HepG2 (cell line): ENCODE measurements around the gene MYORG. TPM values are rescaled to one million over a fixed set of nuclear protein-coding genes. Genes with fewer than 3 reads are reported as not detected.

Experiments
- ATAC-seq: fragments of 200-7000 bp; cut with Tn5 transposase; 3 replicates; pipeline ENCODE4 v1.9.1; 2020; ENCODE audit warnings: mild to moderate bottlenecking, moderate library complexity
- BruUV-seq: library from RNA; stranded (reverse); fragments of 400-500 nt; replicated peaks from 2 replicates; lab custom pipeline; 2021; lab: Mats Ljungman, UMichigan
- CTCF ChIA-PET: fragments of 300-600 bp; formaldehyde crosslinking; extraction: SDS; loops from one replicate; lab custom pipeline; 2021; ENCODE audit warnings: low total read pairs, inconsistent platforms, low intra/inter-chr PET ratio; lab: Yijun Ruan, JAX
- POLR2A ChIA-PET: fragments of 350-600 bp; sonication (Branson Sonifier 250); formaldehyde crosslinking; loops from one replicate; lab custom pipeline; 2020; ENCODE audit warnings: antibody characterized with exemption, inconsistent platforms; lab: Yijun Ruan, JAX
- DNase-seq: peaks from one replicate; pipeline ENCODE4 v3.0.0-alpha.2; 2015; ENCODE audit warnings: low spot score
- FAIRE-seq: peaks from 3 replicates; lab custom pipeline; 2011; peaks lifted over from hg19 to GRCh38; lab: Jason Lieb, UNC
- H2AFZ ChIP-seq: one replicate; pipeline ENCODE4 v1.6.1; 2011; ENCODE audit warnings: low read length, inconsistent platforms
- H3K27ac ChIP-seq: fragments of 300-600 bp; 3 replicates; pipeline ENCODE4 v1.8.0; 2011; ENCODE audit warnings: mixed run types, mild to moderate bottlenecking, mixed read lengths, low read length, inconsistent platforms; ENCODE audit not compliant: insufficient read depth; ENCODE audit errors: extremely low read length
- H3K27me3 ChIP-seq, 2 experiments: fragments of 200-600 bp in 1 of 2; 2 replicates in 1 of 2; 3 replicates in 1 of 2; pipeline versions ENCODE4 v1.6.0 to v1.8.0; 2011; ENCODE audit warnings: low read length in 2 of 2, mild to moderate bottlenecking in 2 of 2, moderate library complexity in 2 of 2, inconsistent platforms in 1 of 2; ENCODE audit not compliant: insufficient read depth in 2 of 2, control insufficient read depth in 1 of 2
- H3K36me3 ChIP-seq, 2 experiments: fragments of 200-600 bp in 1 of 2; replicated peaks in 1 of 2; 2 replicates in 1 of 2; 3 replicates in 1 of 2; pipeline versions ENCODE4 v1.5.1 to v1.8.0; 2011; ENCODE audit warnings: low read length in 2 of 2, inconsistent platforms in 1 of 2; ENCODE audit not compliant: insufficient read depth in 2 of 2, control insufficient read depth in 1 of 2
- H3K4me1 ChIP-seq: 2 replicates; pipeline ENCODE4 v1.5.1; 2012; ENCODE audit warnings: low read length, inconsistent platforms; ENCODE audit not compliant: insufficient read depth
- H3K4me2 ChIP-seq: 2 replicates; pipeline ENCODE4 v1.6.0; 2011; ENCODE audit warnings: low read depth, low read length, inconsistent platforms
- H3K4me3 ChIP-seq, 3 experiments: fragments of 200-600 bp in 1 of 3; sonication (generic), shearing (Covaris generic) in 1 of 3; replicated peaks in 1 of 3; 2 replicates each; pipeline ENCODE4 v1.5.1; 2011 to 2016; ENCODE audit warnings: low read length in 3 of 3, inconsistent platforms in 2 of 3, low read depth in 2 of 3, mild to moderate bottlenecking in 2 of 3, control low read depth in 1 of 3, mixed read lengths in 1 of 3; ENCODE audit not compliant: insufficient read depth in 1 of 3
- H3K79me2 ChIP-seq: one replicate; pipeline ENCODE4 v1.6.1; 2011; ENCODE audit warnings: low read length, inconsistent platforms; ENCODE audit not compliant: insufficient read depth
- H3K9ac ChIP-seq: 2 replicates; pipeline ENCODE4 v1.6.0; 2011; ENCODE audit warnings: mild to moderate bottlenecking, low read depth, low read length, inconsistent platforms; ENCODE audit not compliant: insufficient read depth
- H3K9me3 ChIP-seq: 2 replicates; pipeline ENCODE4 v1.5.1; 2012; ENCODE audit warnings: mild to moderate bottlenecking, low read length
- H4K20me1 ChIP-seq: 2 replicates; pipeline ENCODE4 v1.6.0; 2011; ENCODE audit warnings: inconsistent platforms, mild to moderate bottlenecking, low read length, moderate library complexity; ENCODE audit not compliant: insufficient read depth
- ATF4 ChIP-seq, 2 experiments: fragments of 450-650 bp in 1 of 2; sonication (generic) in 1 of 2; formaldehyde crosslinking; IDR thresholded peaks; 2 replicates each; pipeline versions ENCODE4 v1.5.0 to v1.8.0; 2020 to 2022; ENCODE audit warnings: mild to moderate bottlenecking in 1 of 2, missing genetic modification reagents in 1 of 2
- CEBPG ChIP-seq: IDR thresholded peaks from 2 replicates; pipeline ENCODE4 v1.6.1; 2016
- EED ChIP-seq: sonication (generic); formaldehyde crosslinking; IDR thresholded peaks from 2 replicates; pipeline ENCODE4 v1.5.0; 2020; ENCODE audit warnings: mild to moderate bottlenecking, missing genetic modification reagents
- GTF3A ChIP-seq: sonication (generic); formaldehyde crosslinking; conservative IDR thresholded peaks from 2 replicates; pipeline ENCODE4 v1.4.0; 2020; ENCODE audit warnings: mild to moderate bottlenecking, missing genetic modification reagents
- MYC ChIP-seq: sonication (generic); formaldehyde crosslinking; IDR thresholded peaks from 2 replicates; pipeline ENCODE4 v1.9.0; 2021; ENCODE audit warnings: missing genetic modification reagents, borderline replicate concordance
- PAWR ChIP-seq: sonication (generic); formaldehyde crosslinking; IDR thresholded peaks from 2 replicates; pipeline ENCODE4 v1.4.0; 2020; ENCODE audit warnings: missing genetic modification reagents, mild to moderate bottlenecking, borderline replicate concordance
- REPIN1 ChIP-seq: sonication (generic); formaldehyde crosslinking; IDR thresholded peaks from 2 replicates; pipeline ENCODE4 v1.8.0; 2022; ENCODE audit warnings: missing genetic modification reagents, low read depth, mild to moderate bottlenecking, borderline replicate concordance
- SNAPC4 ChIP-seq: sonication (generic); formaldehyde crosslinking; IDR thresholded peaks from 2 replicates; pipeline ENCODE4 v1.4.0; 2020; ENCODE audit warnings: mild to moderate bottlenecking, missing genetic modification reagents
- TARDBP ChIP-seq: sonication (generic); formaldehyde crosslinking; IDR thresholded peaks from 2 replicates; pipeline ENCODE4 v1.8.0; 2022; ENCODE audit warnings: mild to moderate bottlenecking, missing genetic modification reagents
- ZBTB1 ChIP-seq: sonication (generic); formaldehyde crosslinking; IDR thresholded peaks from 2 replicates; pipeline ENCODE4 v1.4.0; 2020; ENCODE audit warnings: missing genetic modification reagents, borderline replicate concordance
- ZBTB20 ChIP-seq: sonication (generic); formaldehyde crosslinking; IDR thresholded peaks from 2 replicates; pipeline ENCODE4 v1.8.1; 2023; ENCODE audit warnings: missing genetic modification reagents, low read depth, mild to moderate bottlenecking, borderline replicate concordance
- ZKSCAN5 ChIP-seq: sonication (generic); formaldehyde crosslinking; IDR thresholded peaks from 2 replicates; pipeline ENCODE4 v1.5.1; 2020; ENCODE audit warnings: mild to moderate bottlenecking, missing genetic modification reagents
- ZNF10 ChIP-seq: sonication (generic); formaldehyde crosslinking; IDR thresholded peaks from 2 replicates; pipeline ENCODE4 v1.4.0; 2020; ENCODE audit warnings: mild to moderate bottlenecking, low read depth, missing genetic modification reagents, borderline replicate concordance
- ZNF101 ChIP-seq: sonication (generic); formaldehyde crosslinking; IDR thresholded peaks from 2 replicates; pipeline ENCODE4 v1.4.0; 2020; ENCODE audit warnings: mild to moderate bottlenecking, low read depth, missing genetic modification reagents, borderline replicate concordance
- ZNF143 ChIP-seq: sonication (generic); formaldehyde crosslinking; IDR thresholded peaks from 2 replicates; pipeline ENCODE4 v1.4.0; 2020; ENCODE audit warnings: missing genetic modification reagents
- ZNF207 ChIP-seq: fragments of 450-650 bp; IDR thresholded peaks from 2 replicates; pipeline ENCODE4 v1.6.1; 2016; ENCODE audit warnings: antibody characterized with exemption, borderline replicate concordance
- ZNF33B ChIP-seq: sonication (generic); formaldehyde crosslinking; IDR thresholded peaks from 2 replicates; pipeline ENCODE4 v1.5.1; 2020; ENCODE audit warnings: mild to moderate bottlenecking, missing genetic modification reagents
- ZNF484 ChIP-seq: sonication (generic); formaldehyde crosslinking; IDR thresholded peaks from 2 replicates; pipeline ENCODE4 v1.5.1; 2020; ENCODE audit warnings: mild to moderate bottlenecking, low read depth, missing genetic modification reagents, borderline replicate concordance
- ZSCAN22 ChIP-seq: sonication (generic); formaldehyde crosslinking; IDR thresholded peaks from 2 replicates; pipeline ENCODE4 v1.4.0; 2020; ENCODE audit warnings: mild to moderate bottlenecking, missing genetic modification reagents
- WGBS: methylation state at CpG from one replicate; pipeline ENCODE4 v1.1.6; 2017; ENCODE audit warnings: low lambda C conversion rate; 5-methylcytosine and 5-hydroxymethylcytosine counted together
- in situ Hi-C: cut with HindIII; loops from 2 replicates; pipeline ENCODE4 v1.10.0; 2017; ENCODE audit warnings: low pct_unique_long_range_greater_than_20kb; ENCODE audit not compliant: extremely low pct_ligation_motif_present
- intact Hi-C: fragments of 100-400 bp; cut with micrococcal nuclease; formaldehyde crosslinking; loops from one replicate; pipeline ENCODE4 v1.10.0; 2022; ENCODE audit not compliant: unreplicated experiment
- polyA plus RNA-seq, 8 experiments: library from polyadenylated mRNA; depleted of rRNA in 3 of 8; stranded (reverse) in 7 of 8; unstranded in 1 of 8; fragments of >200 nt; fragmentation: Illumina TruSeq in 4 of 8; extraction: Trizol in 4 of 8; gene quantifications; 2 replicates each; pipeline versions ENCODE4 v1.2.1 to v1.2.3, GENCODE V29; 2011 to 2016; ENCODE audit warnings: low read depth in 4 of 8, missing spikeins in 1 of 8, mixed read lengths in 1 of 8; ENCODE audit not compliant: insufficient read depth in 1 of 8
- total RNA-seq, 5 experiments: library from RNA; depleted of rRNA; stranded (reverse); fragments of >200 nt; fragmentation: Illumina TruSeq; extraction: Trizol; gene quantifications; 2 replicates each; pipeline ENCODE4 v1.2.3, GENCODE V29; 2016; ENCODE audit warnings: low read depth in 1 of 5

The MYORG gene
- total and polyA plus RNA-seq, 2 of the 13 experiments (the other 11 are each of a cell fraction or from before 2014, with no cell fraction given), result 11.1 to 22.4 TPM

GRCh38 chr9:34321451-34321850 lies 55.2 kb downstream of the MYORG start (continued):
- no peak for TF ChIP-seq ZBTB1 (CRISPR knock-in tag)
- no peak for TF ChIP-seq ZNF207
- TF ChIP-seq ZNF33B (CRISPR knock-in tag), result no peak
- no peak for TF ChIP-seq TARDBP (CRISPR knock-in tag)
- no peak for TF ChIP-seq SNAPC4 (CRISPR knock-in tag)

GRCh38 chr9:34318163-34318790 lies 58.4 kb downstream of the MYORG start:
- H2AFZ ChIP-seq, result no peak overlapping the region
- DNase-seq (no peak), ATAC-seq (no peak), FAIRE-seq (no peak)
- no peak overlapping the region for H3K27ac ChIP-seq
- intact Hi-C loops, result no loop called here
- H3K27me3 ChIP-seq, result no peaks in the 10 kb centered on the region
- no peak overlapping the region for H3K4me3 ChIP-seq
- 94% methylated on average over 26 of the region's 44 CpGs for WGBS
- H4K20me1 ChIP-seq, result no peaks in the 10 kb centered on the region
- CTCF ChIA-PET, result no interaction called here
- in situ Hi-C loops, result no loop called here
- no peak overlapping the region for H3K4me2 ChIP-seq
- TF ChIP-seq ZNF10 (CRISPR knock-in tag) (no peak), EED (CRISPR knock-in tag) (no peak), ZNF143 (no peak), MYC (CRISPR knock-in tag) (no peak), ZNF484 (no peak), ATF4 (CRISPR knock-in tag; IDR thresholded peaks at IDR 0.05) (no peak), ZKSCAN5 (CRISPR knock-in tag) (no peak), GTF3A (no peak), ZSCAN22 (no peak), CEBPG (CRISPR knock-in tag) (no peak), PAWR (CRISPR knock-in tag) (no peak), ZBTB20 (no peak), REPIN1 (CRISPR knock-in tag) (no peak), ZNF101 (CRISPR knock-in tag) (no peak)
- POLR2A ChIA-PET, result no interaction called here
- BruUV-seq, result no TSS peak
- H3K9ac ChIP-seq, result no peak overlapping the region
- no peaks in the 10 kb centered on the region for H3K9me3 ChIP-seq
- no peaks in the 10 kb centered on the region for H3K36me3 ChIP-seq
- no peaks in the 10 kb centered on the region for H3K79me2 ChIP-seq
- no peaks in the 10 kb centered on the region for H3K4me1 ChIP-seq
